H1 (cell line): Measurements from ENCODE around the gene DIP2B. TPM values are rescaled to one million over a fixed set of nuclear protein-coding genes. Genes with fewer than 3 reads are reported as not detected.

Experiments used
- CHD7 ChIP-seq: fragments of 300-600 bp; sonication (generic); IDR thresholded peaks from 2 replicates; pipeline ENCODE4 v1.7.1; 2012; ENCODE audit warnings: low read length, moderate library complexity, mild to moderate bottlenecking, inconsistent platforms; ENCODE audit not compliant: insufficient replicate concordance
- KDM1A ChIP-seq: fragments of 200-600, 300-600 bp; sonication (generic); IDR thresholded peaks from 2 replicates; pipeline ENCODE4 v1.7.1; 2016; ENCODE audit warnings: mild to moderate bottlenecking, low read length, borderline replicate concordance
- YY1 ChIP-seq: IDR thresholded peaks from 2 replicates; pipeline ENCODE4 v1.6.1; 2011; ENCODE audit warnings: low read depth, mild to moderate bottlenecking, low read length
- ZNF274 ChIP-seq: IDR thresholded peaks from 2 replicates; pipeline ENCODE4 v1.7.0; 2012; ENCODE audit warnings: low read length, borderline replicate concordance; ENCODE audit errors: extremely low read depth
- polyA plus RNA-seq, 7 experiments: library from polyadenylated mRNA; depleted of rRNA in 3 of 7; stranded (reverse) in 5 of 7; unstranded in 2 of 7; fragments of >200 nt in 5 of 7; fragments of 200-250 nt in 2 of 7; gene quantifications; 1 replicate in 5 of 7; 2 replicates in 1 of 7; 4 replicates in 1 of 7; pipeline versions ENCODE4 v1.2.1 to v1.2.3, GENCODE V29; 2011 to 2013; ENCODE audit warnings: missing spikeins in 2 of 7, mixed read lengths in 2 of 7
- total RNA-seq: library from RNA; stranded (reverse); fragmentation: NEBNext Ultra II Directional; extraction: Animal tissue kit (Norgen Biotek cat#: 25700); gene quantifications from 2 replicates; pipeline ENCODE4 v1.2.1, GENCODE V29; 2021

DIP2B gene
- total and polyA plus RNA-seq, 2 of the 8 experiments (the other 6 are each of a cell fraction or from before 2014, with no cell fraction given), result 11.1 to 29.6 TPM

- no peak for TF ChIP-seq CHD7
- peak; percentile 84 for TF ChIP-seq YY1
- no peak for TF ChIP-seq KDM1A
- TF ChIP-seq ZNF274, result no peak
These were observed 45.1 kb downstream of the DIP2B start (continued) for GRCh38 chr12:50549885-50550284.
